HG03095 (cell line): ENCODE data around the gene WDR17.
"Not testable (repeated sequence)": the region's sequence is repeated elsewhere in the genome, so short reads cannot be mapped to it uniquely, and the experiment has no call there.

ENCODE experiments used
- ATAC-seq: cut with Tn5 transposase; IDR thresholded peaks from one replicate; pipeline ENCODE4 v1.9.1; 2021; ENCODE audit warnings: moderate library complexity; ENCODE audit not compliant: unreplicated experiment

The WDR17 gene

DNA sequence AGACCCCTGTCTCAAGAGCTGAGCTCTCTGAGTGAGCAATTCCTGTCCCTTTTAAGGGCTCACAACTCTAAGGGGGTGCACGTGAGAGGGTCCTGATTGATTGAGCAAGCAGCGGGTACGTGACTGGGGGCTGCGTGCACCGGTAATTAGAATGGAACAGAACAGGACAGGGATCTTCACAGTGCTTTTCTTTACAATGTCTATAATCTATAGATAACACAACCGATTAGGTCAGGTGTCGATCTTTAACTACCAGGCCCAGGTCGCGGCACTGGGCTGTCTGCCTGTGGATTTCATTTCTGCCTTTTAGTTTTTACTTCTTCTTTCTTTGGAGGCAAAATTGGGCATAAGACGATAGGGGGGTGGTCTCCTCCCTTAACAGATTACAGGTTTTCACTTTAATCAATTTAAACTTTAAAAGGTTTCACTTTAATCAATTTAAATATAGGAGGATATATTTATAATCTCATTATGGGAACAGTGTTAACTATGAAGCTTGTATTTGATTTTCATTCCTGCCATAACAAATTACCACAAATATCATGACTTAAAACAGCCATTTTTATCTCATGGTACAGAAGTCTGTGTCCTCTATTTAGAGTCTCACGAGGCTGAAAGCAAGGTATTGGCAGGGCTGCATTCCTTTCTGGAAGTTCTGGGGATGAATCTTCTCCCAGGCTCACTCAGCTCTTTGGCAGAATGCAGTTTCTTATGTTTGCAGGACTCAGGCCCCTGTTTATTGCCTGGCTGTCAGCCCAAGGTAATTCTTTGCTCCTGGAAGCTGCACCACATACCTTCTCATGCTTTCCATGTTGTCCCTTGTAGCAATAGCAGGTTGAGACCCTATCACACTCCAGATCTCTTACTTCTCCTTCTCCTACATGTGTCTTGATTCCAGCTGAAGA lies 124.5 kb downstream of the WDR17 start:
- ATAC-seq, result no peak

DNA sequence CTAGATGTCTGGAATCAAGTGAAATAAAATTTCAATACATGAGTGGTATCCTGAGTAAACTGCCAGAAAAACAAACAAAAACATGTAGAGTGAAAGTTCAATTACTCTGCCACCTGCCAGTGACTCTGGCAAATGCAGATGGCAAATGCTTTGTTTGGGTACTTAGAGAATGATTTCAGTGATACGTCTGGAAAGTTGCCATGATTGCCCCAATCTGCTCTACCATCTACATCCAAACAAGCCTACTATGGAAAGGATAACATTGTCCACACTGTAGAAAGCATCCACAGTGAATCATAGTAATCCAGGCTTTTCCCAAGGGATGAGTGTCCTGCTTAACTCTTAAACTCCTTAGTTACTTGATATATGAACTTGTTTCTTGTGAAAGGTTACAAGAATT lies 126.3 kb downstream of the WDR17 start:
- ATAC-seq, result no peak

DNA sequence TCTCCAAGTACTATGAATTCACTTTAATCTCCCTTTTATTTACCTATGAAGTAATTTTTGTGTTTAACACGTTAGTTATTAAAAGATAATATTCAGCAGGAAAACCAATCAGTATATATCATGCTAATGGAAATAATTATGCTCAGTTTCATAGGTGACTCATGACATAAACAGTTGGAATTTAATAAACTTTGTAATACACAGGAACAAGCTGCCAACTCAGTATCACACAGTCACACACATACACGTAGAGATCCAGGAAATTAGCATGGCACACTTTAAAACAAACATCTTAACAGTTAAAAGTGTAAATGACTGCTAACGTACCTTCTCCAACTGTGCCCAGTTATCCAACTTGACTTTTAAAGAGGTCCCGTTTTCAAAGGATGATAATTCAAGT lies 127.5 kb downstream of the WDR17 start:
- ATAC-seq, result no peak

DNA sequence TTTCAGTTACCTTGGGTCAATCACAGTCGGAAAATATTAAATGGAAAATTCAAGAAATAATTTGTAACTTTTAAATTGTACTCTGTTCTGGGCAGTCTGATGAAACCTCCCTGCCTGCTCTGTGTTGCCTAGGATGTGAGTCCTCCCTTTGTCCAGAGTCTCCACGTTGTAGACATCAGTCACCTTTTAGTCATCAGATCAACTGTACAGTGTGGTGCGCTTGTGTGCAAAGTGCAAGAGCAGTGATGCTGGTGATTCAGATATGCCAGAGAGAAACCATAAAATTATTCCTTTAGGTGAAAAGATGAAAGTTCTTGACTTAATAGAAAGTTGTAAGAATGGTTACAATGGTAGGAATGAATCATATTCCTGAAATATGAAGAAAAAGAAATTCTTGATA lies 128.3 kb downstream of the WDR17 start:
- no peak for ATAC-seq

DNA sequence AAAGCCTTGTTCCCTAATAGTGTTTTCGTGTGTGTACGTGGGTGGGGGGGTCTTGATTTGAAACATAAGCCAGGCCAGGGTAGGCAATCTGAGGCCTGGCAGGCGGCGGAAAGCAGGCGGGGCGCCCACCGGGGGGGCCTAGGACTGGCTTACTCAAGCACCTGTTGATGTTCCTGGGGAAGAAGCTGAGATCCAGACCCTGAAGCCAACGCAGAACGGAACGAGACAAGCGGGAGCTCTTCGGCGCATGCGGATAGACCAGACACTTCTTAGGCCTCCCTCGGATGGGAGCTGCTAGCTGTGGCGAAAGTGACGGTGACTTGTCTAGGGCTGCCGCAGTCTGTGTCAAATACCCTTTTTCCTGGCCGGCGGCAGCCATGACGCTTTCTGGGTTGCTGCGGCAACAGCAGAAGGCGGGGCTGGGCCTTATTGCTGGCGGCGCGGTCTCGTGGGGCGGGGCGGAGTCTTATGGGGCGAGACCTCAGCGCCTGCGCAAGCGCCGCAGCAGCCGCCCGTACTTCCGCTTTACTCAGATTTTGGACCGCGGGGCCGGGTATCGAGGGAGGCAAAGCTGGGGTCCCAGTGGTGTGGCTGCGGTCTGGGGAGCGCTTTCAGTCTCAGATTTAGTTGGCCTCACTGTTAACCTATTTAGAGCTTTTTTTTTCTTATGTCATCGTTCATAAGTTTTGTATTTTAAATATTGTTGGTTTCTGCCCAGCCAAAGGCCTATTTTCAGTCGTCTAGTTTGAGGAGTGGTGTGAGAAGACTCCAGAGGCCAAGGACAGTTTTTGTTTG lies 129.7 kb downstream of the WDR17 start, which contains the start of gene SPATA4:
Gene SPATA4, minus strand, starts transcription at position 402 of the 795 bp plus-strand sequence. Its CDS starts 23 bp downstream, at position 379.
- peak; percentile 99 for ATAC-seq

DNA sequence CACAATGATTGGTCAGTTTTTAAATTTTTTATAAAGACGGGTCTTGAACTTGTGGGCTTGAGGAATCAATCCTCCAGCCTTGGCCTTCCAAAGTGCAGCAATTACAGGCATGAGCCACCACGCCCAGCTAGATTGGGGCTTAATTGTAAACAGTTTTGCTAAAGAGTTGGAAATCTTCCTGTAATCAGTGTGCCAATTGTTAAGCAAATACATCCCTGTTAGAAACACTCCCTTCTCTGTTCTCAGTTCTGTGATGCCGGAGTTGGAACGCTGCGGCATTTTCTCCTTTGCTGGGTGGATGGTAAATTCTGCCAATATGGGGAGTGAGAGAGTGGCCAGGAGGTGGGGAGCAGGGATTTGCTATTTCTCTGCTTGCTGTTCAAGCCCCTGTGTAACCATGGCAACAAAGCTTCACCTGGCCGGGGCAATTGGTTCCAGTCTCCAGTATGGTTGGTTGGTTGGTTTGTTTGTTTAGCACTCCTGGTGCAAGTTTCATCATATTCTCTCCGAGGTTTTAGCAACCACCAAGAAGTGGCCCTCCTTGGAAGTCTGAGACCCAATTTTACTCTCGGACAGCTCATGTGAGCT lies 132.8 kb downstream of the WDR17 start:
- ATAC-seq, result no peak

DNA sequence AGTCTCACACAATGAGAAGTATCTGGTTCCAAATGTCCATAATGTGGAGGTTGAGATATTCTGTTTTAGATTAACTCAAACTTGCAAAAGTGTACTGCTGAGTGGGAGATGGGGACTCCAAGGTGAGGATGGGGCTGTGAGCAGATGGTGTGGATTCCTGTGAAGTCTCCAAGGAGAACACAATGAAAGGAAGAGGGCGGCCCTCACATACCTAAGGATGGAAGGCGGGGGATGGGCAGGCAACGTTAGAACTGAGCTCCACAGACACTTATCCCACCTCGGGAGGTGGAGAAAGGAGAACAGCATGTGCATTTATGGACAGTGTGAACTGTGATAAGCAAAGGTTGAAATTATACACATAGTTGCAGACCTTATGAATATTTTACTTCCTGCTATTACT lies 139.7 kb downstream of the WDR17 start:
- no peak for ATAC-seq

DNA sequence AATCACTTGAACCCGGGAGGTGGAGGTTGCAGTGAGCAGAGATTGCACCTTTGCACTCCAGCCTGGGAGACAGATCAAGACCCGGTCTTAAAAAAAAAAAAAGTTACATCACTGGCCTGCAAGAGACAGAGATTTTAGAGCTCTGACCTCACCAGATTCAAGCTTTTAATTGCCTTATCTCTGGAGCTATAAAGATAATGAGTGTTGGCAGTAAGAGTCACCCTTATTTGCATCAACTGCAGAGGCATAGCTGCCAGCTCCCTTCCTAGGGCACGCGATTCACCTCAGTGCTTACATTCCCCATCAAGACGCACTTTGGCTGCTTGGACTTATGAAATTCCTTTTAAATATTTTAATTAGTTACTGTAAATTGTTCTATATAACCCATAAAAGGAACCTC lies 142.2 kb downstream of the WDR17 start:
- ATAC-seq, result no peak

DNA sequence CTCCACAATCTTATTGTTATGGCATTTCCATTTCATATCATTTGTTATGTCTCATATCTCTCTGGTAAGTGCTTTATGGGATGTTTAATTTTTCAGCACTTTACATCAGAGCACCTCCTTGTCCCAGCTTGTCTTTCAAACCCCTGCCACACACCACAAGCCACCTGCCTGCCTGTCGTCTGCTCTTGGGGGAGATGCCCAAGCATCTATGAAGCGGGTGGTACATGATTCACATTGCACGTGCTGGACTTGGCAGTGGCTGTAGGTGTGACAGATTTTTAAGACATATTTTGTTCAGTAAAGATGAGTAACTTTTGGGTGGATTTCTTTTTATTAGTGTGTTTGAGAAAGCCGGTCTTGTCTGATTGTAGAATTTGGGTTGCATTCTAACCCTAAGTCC lies 143.9 kb downstream of the WDR17 start:
- no peak for ATAC-seq

GRCh38 chr4:176210101-176210500 lies 144.5 kb downstream of the WDR17 start:
- ATAC-seq, result no peak

DNA sequence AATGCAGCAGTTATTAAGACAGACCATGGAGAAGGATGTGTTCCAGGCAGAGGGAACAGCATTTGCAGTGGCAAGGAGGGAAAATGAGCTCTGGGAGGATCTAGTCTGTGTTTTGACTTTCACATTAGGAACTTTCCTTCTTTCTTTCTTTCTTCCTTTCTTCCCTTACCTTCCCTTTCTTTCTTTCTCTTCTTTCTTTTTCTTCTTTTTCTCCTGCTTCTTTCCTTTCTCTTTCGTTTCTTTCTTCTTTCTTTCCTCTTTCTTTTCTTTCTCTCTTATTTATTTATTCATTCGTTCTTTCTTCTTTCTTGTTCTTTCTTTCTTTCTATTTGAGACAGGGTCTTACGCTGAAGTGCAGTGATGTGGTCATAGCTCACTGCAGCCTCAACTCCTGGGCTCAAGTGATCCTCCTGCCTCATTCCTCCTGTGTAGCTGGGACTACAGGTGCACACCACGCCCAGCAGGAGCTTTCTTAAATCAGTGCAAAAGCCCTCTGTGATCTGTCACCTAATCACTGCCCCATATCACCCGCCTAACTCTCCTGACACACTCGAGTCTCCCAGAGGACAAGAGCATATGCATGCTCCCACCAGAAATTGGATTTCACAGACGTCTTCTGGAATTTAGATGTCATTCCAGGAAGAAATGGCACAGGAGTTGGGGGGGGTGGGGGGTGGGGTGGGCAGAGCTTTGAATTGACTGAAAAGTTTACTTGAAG lies 145.1 kb downstream of the WDR17 start:
- no peak for ATAC-seq

DNA sequence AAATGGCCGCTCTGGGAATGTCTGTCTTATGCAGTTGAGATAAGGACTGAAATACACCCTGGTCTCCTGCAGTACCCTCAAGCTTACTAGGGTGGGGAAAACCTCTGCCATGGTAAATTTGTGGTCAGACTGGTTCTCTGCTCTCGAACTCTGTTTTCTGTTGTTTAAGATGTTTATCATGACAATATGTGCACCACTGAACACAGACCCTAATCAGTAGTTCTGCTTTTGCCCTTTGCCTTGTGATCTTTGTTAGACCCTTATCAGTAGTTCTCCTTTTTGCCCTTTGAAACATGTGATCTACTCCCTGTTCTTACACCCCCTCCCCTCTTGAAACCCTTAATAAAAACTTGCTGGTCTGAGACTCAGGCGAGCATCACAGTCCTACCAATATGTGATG lies 146.7 kb downstream of the WDR17 start:
- not testable (repeated sequence) for ATAC-seq

GRCh38 chr4:176217510-176217909 lies 151.9 kb downstream of the WDR17 start:
- no peak for ATAC-seq

DNA sequence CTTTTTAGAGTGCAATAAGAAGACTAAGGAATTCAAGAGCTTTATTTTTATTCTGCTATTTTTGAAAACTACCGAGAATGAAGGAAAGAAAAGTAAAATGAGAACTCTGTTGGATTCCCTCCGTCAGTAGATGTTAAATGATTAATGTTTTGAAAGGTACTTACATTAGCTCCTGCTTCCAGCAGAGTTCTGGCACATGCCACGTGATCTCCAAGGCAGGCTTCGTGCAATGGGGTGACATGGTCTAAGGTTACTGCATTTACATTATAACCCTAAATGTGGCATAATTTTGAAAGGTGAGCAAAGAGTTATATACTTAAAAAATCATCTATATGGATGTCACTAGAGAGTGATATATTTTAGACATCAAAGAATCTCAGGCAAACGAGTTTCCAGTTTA lies 156.5 kb downstream of the WDR17 start:
- ATAC-seq, result no peak

DNA sequence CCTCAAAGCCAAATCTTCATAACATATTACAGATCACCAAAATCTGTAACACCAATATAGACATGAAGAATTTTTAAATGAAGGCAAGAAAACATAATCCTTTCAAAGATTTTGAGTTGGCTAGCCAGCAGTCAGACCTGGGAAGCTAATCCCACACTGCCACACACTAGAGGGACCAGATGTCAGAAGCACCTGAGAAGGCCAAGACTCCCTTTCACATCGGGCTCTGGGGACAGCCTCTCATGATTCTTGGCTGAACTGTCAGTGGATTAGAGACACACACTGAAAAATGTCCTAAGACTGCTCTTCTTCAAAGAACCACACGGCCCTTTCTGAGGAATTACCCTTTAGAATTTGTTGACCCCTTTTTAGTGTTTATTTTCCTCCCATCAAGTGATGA lies 157.9 kb downstream of the WDR17 start:
- ATAC-seq, result no peak

- no peak for ATAC-seq
These were observed 161.1 kb downstream of the WDR17 start for GRCh38 chr4:176226736-176227135.

GRCh38 chr4:176229645-176230044 lies 164.0 kb downstream of the WDR17 start:
- ATAC-seq, result no peak
